AG04450 (cell line): ENCODE data around the gene CEP120. TPM values are rescaled to one million over a fixed set of nuclear protein-coding genes. Genes with fewer than 3 reads are reported as not detected.

ENCODE experiments used
- CTCF ChIA-PET: fragments of 300-600, 350-600 bp; formaldehyde crosslinking; extraction: SDS; loops from one replicate; lab custom pipeline; 2022; ENCODE audit warnings: antibody characterized with exemption, inconsistent platforms; lab: Charles Lee
- POLR2A ChIA-PET: fragments of 350-600 bp; formaldehyde crosslinking; extraction: SDS; loops from one replicate; lab custom pipeline; 2021; ENCODE audit warnings: antibody characterized with exemption, inconsistent platforms; lab: Yijun Ruan, JAX
- DNase-seq: peaks from one replicate; pipeline ENCODE4 v3.0.0-alpha.2; 2011; ENCODE audit warnings: low read depth, low spot score
- H3K27ac ChIP-seq: one replicate; pipeline ENCODE4 v1.5.1; 2012; ENCODE audit warnings: low read depth, low read length, control low read depth
- H3K27me3 ChIP-seq: one replicate; pipeline ENCODE4 v1.6.0; 2012; ENCODE audit warnings: low read length; ENCODE audit not compliant: control insufficient read depth, insufficient read depth
- H3K4me3 ChIP-seq: 2 replicates; pipeline ENCODE4 v1.5.1; 2011; ENCODE audit warnings: mild to moderate bottlenecking, low read depth, low read length, control low read depth
- H3K9me3 ChIP-seq: 2 replicates; pipeline ENCODE4 v1.5.1; 2012; ENCODE audit warnings: low read length; ENCODE audit not compliant: control insufficient read depth, insufficient read depth
- CTCF ChIP-seq: IDR thresholded peaks from 2 replicates; pipeline ENCODE4 v1.5.1; 2011; ENCODE audit warnings: low read depth, low read length, control low read depth, inconsistent platforms
- polyA plus RNA-seq: library from polyadenylated mRNA; depleted of rRNA; stranded (reverse); fragments of >200 nt; gene quantifications from 2 replicates; pipeline ENCODE4 v1.2.3, GENCODE V29; 2011

Gene CEP120
- polyA plus RNA-seq, 1 experiment = 27.2 TPM

DNA sequence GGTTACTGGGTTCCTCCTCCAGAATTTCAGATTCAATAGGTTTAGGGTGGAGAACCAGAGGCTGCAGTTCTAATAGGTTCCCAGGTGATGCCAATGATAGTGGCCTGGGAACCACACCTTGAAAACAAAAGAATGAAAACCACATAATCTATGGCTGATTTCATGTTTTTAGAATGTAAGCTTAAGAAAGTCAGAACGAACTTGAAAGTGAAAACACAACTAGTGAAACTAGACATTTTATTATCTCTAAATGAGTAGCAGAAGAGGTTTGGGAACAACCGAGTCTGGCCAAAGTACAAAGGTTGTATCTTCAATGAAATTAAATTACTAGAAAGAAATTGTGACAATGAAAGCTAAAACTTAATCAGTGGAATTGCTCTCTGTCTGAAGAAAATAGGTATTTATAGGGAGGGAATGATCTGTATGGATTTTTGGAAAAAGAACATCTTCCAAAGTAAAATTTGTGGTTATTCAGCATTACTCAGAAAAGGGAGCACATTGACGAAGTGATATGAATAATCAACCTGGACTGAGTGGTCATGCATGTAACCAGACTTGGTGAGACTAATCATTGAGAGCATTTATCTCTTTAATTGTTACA lies 24.9 kb upstream of the CEP120 start:
- Histone ChIP-seq H3K27ac (no peak overlapping the region), H3K27me3 (no peaks in the 10 kb centered on the region), H3K4me3 (no peak overlapping the region), H3K9me3 (no peaks in the 10 kb centered on the region)
- CTCF ChIA-PET = interaction anchor here (1.6 kb wide), 1 partner anchor 25 kb away, joined by 6 read pairs; the partner anchor contains the start of gene CEP120
- no peak for TF ChIP-seq CTCF
- DNase-seq = no peak
- POLR2A ChIA-PET = no interaction called here

GRCh38 chr5:123444016-123444415 lies 20.8 kb upstream of the CEP120 start:
- Histone ChIP-seq H3K4me3 (no peak overlapping the region), H3K27me3 (no peaks in the 10 kb centered on the region), H3K9me3 (no peaks in the 10 kb centered on the region), H3K27ac (no peak overlapping the region)
- CTCF ChIA-PET = no interaction called here
- POLR2A ChIA-PET = no interaction called here
- no peak for TF ChIP-seq CTCF
- no peak for DNase-seq

- no peak overlapping the region for H3K27ac ChIP-seq
- H3K4me3 ChIP-seq = no peak overlapping the region
- no peak for DNase-seq
- ChIA-PET POLR2A (no interaction called here), CTCF (interaction anchor here (1.4 kb wide), 1 partner anchor 18 kb away, joined by 4 read pairs; the partner anchor contains the start of gene CEP120)
- H3K9me3 ChIP-seq = no peaks in the 10 kb centered on the region
- no peaks in the 10 kb centered on the region for H3K27me3 ChIP-seq
- no peak for TF ChIP-seq CTCF
Observed at GRCh38 chr5:123441408-123441807, 18.2 kb upstream of the CEP120 start.

DNA sequence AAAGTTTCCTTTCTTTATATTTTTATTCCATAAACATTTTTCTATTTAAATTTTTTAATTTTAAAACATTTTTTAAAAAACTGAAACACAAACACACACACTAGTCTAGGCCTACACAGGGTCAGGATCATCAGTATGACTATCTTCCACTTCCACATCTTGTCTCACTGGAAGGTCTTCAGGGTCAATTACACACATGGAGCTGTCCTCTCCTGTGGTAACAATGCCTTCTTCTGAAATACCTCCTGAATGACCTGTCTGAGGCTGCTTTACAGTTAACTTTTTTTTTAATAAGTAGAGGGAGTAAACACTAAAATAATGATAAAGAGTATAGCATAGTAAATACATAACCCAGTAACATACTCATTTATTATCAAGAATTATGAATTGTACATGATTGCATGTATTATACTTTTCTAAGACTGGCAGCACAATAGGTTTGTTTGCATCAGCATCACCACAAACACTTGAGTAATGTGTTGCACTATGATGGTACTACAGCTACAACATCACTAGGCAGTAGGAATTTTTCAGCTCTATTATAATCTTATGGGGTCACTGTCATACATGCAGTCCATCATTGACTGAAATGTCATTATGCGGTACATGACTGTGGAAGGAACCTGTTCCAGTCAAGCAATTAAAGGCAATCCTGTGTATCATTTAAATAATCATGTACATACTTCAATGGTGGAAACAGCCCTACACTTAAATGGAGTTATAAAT lies 17.4 kb upstream of the CEP120 start:
- TF ChIP-seq CTCF = no peak
- no peak for DNase-seq
- no peak overlapping the region for H3K27ac ChIP-seq
- H3K27me3 ChIP-seq = no peaks in the 10 kb centered on the region
- ChIA-PET CTCF (interaction anchor here (1.4 kb wide), 1 partner anchor 17 kb away, joined by 4 read pairs; the partner anchor contains the start of gene CEP120), POLR2A (no interaction called here)
- no peaks in the 10 kb centered on the region for H3K9me3 ChIP-seq
- no peak overlapping the region for H3K4me3 ChIP-seq

- no peak for DNase-seq
- CTCF ChIA-PET = no interaction called here
- no peak overlapping the region for H3K27ac ChIP-seq
Observed at GRCh38 chr5:123439709-123440108, 16.5 kb upstream of the CEP120 start.

More at GRCh38 chr5:123439709-123440108, 16.5 kb upstream of the CEP120 start:
- POLR2A ChIA-PET = no interaction called here
- no peaks in the 10 kb centered on the region for H3K9me3 ChIP-seq
- no peak overlapping the region for H3K4me3 ChIP-seq
- no peaks in the 10 kb centered on the region for H3K27me3 ChIP-seq
- TF ChIP-seq CTCF = no peak
